Activated naive CD8-positive, alpha-beta T cell treated with anti-CD3 and anti-CD28 coated beads, Interleukin-2, amount 10 ng/mL, durations not matched to agents 7 days and 5 days (primary cell): ENCODE results near the gene CARS1. TPM values are rescaled to one million over a fixed set of nuclear protein-coding genes. Genes with fewer than 3 reads are reported as not detected.

Source experiments
- ATAC-seq: fragments of 150-1000 bp; cut with Tn5 transposase; one replicate; pipeline ENCODE4 v1.10.0; 2021; ENCODE audit warnings: low read depth, moderate library complexity
- POLR2A ChIA-PET: fragments of 350-600 bp; sonication (Branson Sonifier 250); formaldehyde crosslinking; loops from one replicate; lab custom pipeline; 2021; ENCODE audit warnings: antibody characterized with exemption; lab: Charles Lee
- DNase-seq: peaks from one replicate; pipeline ENCODE4 v3.0.0; 2021
- H3K27ac Mint-ChIP-seq: one replicate; pipeline ENCODE4 v1.8.0; 2022; ENCODE audit warnings: mild to moderate bottlenecking, mixed read lengths
- H3K27me3 Mint-ChIP-seq: one replicate; pipeline ENCODE4 v1.8.0; 2022; ENCODE audit warnings: mild to moderate bottlenecking, moderate library complexity, mixed read lengths
- H3K36me3 Mint-ChIP-seq: one replicate; pipeline ENCODE4 v1.8.0; 2021; ENCODE audit warnings: mild to moderate bottlenecking, mixed read lengths
- H3K4me1 Mint-ChIP-seq: one replicate; pipeline ENCODE4 v1.8.0; 2021; ENCODE audit warnings: mixed read lengths
- H3K4me3 Mint-ChIP-seq: one replicate; pipeline ENCODE4 v1.8.0; 2022; ENCODE audit warnings: mild to moderate bottlenecking, moderate library complexity, mixed read lengths
- H3K9me3 Mint-ChIP-seq: one replicate; pipeline ENCODE4 v1.8.0; 2021; ENCODE audit warnings: mixed read lengths
- total RNA-seq, 2 experiments: library from RNA; stranded (reverse); gene quantifications; one replicate each; pipeline ENCODE4 v1.2.3, GENCODE V29; 2021

CARS1 gene
- total RNA-seq, 2 experiments from 2014 or later = 100 to 111 TPM

DNA sequence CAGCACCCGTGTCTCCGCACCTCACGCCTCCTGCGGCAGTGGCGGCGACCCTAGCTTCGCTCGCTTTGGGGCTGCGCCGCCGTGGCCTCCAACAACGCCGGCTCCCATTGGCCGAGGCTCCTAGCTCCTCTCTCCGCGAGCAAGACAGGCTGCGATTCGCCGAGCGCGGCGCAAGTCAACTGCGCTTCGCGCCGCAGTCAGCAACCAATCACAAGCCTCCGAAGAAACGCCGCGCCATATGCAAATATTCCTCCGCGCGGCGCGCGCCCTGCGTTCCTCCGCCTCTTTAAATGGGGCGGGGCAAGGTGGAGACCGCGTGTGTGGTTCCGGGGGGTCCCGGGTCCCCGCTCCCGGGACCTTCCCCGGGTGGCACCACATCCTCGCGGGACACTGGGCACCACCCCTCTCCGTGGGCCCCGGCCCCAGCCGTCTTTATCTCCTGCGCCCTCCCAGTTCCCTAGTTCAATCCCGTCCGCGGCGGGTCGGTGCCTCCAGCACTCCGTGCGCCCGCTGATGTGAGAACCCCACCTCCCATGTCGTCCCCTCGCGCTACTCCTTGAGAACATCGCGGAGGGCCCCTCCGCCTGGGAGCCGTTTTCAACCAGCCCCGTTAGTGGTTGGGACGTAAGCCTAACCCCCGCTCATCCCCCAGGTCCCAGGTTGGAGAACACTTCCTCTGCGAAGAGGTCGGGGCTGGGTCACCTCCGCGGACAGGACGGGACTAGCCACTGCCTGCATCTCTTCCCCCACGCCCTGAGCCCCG is 64.8 kb downstream of the CARS1 start, which contains the start of gene NAP1L4:
TSS of gene NAP1L4 (minus strand) at position 96 of the 763 bp plus-strand sequence. CDS start 13,109 bp downstream, outside the sequence.
- ATAC-seq (peak; percentile 87), DNase-seq (peak; percentile 94)
- peak within 1 kb of the TSS; percentile 98 for H3K27ac Mint-ChIP-seq
- POLR2A ChIA-PET = interaction anchor here (0.8 to 8.5 kb wide), 16 partner anchors 9 to 863 kb away, joined by 3 to 303 read pairs (median 4); partner anchors contain the start of genes CARS1 and STIM1
- peaks cover 11% of the 10 kb centered on the region for H3K4me1 Mint-ChIP-seq
- no peaks in the 10 kb centered on the region for H3K9me3 Mint-ChIP-seq
- H3K36me3 Mint-ChIP-seq = peaks cover 22% of the 10 kb centered on the region
- no peaks in the 10 kb centered on the region for H3K27me3 Mint-ChIP-seq
- peak within 1 kb of the TSS; percentile 96 for H3K4me3 Mint-ChIP-seq

DNA sequence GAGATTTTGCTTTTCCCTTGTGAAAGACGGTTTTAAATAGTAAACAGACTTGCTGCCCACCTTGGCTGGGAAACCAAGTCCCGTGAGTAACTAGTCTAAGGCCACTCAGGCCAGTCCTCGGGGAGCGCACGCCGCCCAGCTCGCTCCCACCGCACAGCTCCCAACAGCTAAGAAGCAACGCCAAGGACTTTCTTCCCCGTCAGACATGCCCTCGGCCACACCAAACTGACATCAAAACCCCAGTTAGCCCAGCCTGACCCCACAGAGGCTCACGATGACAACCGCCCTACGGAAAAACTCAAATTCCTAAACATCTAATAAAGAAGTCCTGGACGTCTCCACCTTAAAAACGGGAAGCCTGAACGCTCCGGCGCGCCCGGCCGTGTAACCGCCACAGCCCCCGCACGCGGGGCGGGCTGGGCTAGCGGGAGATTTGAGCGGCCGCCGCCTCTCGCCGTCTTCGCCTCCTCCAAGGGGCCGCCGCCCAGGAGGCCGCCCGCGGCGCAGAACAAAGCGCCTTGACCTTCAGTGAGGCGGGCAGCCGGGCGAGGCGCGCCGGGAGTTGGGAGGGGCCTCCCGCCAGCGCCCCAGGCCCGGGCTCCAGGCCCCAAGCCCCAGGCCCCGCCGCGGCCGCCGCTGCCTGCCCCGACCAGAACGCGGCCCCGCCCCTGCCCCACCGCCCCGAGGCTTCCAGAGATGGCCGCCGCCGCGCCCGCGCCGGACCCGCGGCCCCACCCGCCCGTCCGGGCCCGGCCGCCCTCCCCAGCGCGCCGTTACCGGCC is 65.6 kb downstream of the CARS1 start:
- no peak for DNase-seq
- H3K4me1 Mint-ChIP-seq = peaks cover 15% of the 10 kb centered on the region

DNA sequence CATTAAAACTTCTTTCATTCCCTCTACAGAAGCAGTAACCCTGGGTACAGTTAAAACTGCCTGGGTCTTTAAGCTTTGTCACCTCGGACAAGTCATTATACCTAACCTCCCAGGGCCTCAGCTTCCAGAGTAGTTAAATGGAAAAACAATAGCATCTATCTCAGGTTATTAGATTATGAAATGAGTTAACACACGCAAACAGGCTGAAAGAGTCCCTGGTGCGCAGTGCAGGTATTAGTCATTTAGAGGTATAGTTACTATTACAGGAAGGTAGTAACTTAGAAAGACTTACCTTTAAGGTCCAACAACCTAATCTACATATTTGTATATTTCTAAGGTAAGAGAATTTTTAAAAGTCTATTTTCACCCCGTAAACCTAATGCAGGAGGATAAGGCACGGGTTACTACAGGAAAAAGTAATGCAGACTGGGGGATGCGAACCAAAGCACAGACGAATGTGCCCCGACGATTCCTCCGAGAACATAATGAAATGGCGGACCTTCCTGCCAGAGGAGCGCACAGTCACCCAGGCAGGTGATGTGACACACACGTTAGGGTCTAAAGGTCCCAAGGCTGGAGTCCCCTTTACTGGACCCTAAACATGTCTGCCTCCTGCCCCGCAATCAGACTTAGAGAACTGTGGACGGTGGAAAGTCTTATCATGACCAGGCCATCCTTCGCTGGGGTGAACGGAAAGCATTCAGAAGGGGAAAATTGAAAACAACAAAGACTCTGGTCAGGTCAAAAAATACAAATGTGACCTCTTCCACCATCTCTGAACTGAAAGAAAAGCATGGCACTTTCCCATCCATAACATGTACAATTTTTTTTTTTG is 66.4 kb downstream of the CARS1 start:
- Mint-ChIP-seq H3K4me1 (peaks cover 15% of the 10 kb centered on the region), H3K9me3 (no peaks in the 10 kb centered on the region), H3K36me3 (peaks cover 22% of the 10 kb centered on the region), H3K4me3 (peak overlapping the region; percentile 96), H3K27ac (peak overlapping the region; percentile 98), H3K27me3 (no peaks in the 10 kb centered on the region)
- no peak for ATAC-seq
- POLR2A ChIA-PET = interaction anchor here (1.4 to 8.5 kb wide), 6 partner anchors 10 to 1140 kb away, joined by 3 to 303 read pairs (median 10); partner anchors contain the start of gene CARS1
- peak; percentile 58 for DNase-seq

More for the DNA sequence above, 65.6 kb downstream of the CARS1 start:
- no peaks in the 10 kb centered on the region for H3K9me3 Mint-ChIP-seq
- H3K36me3 Mint-ChIP-seq = peaks cover 22% of the 10 kb centered on the region
- no peaks in the 10 kb centered on the region for H3K27me3 Mint-ChIP-seq
- POLR2A ChIA-PET = interaction anchor here (0.8 to 8.5 kb wide), 17 partner anchors 8 to 863 kb away, joined by 3 to 303 read pairs (median 5); partner anchors contain the start of genes CARS1 and STIM1
- H3K27ac Mint-ChIP-seq = peak overlapping the region; percentile 98
- ATAC-seq = peak; percentile 43
- H3K4me3 Mint-ChIP-seq = peak overlapping the region; percentile 96

DNA sequence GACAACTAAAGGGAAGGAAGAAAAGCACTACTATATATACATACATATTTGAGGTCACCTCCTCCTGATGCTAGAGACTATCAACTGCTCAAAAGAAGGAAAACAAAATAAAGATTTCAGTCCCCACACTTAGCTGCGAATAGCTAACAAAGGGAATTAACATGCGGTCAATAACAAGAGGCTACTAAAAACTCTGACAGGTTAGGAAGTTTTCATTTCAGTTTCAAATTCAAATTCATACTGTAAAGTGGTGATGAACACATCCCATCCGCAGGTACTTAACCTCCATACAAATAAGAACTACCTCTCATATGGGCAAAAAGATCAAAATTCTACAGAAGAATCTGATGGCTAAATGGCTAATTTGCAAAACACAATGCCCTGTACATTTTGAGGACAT is 67.7 kb downstream of the CARS1 start:
- no peaks in the 10 kb centered on the region for H3K27me3 Mint-ChIP-seq
- POLR2A ChIA-PET = interaction anchor here (1.1 to 8.5 kb wide), 6 partner anchors 8 to 1139 kb away, joined by 3 to 303 read pairs (median 8); partner anchors contain the start of gene CARS1
- H3K36me3 Mint-ChIP-seq = peaks cover 25% of the 10 kb centered on the region
- DNase-seq (no peak), ATAC-seq (no peak)
- H3K4me1 Mint-ChIP-seq = peaks cover 21% of the 10 kb centered on the region
- H3K9me3 Mint-ChIP-seq = no peaks in the 10 kb centered on the region
- H3K4me3 Mint-ChIP-seq = peak overlapping the region; percentile 96
- peak overlapping the region; percentile 98 for H3K27ac Mint-ChIP-seq

DNA sequence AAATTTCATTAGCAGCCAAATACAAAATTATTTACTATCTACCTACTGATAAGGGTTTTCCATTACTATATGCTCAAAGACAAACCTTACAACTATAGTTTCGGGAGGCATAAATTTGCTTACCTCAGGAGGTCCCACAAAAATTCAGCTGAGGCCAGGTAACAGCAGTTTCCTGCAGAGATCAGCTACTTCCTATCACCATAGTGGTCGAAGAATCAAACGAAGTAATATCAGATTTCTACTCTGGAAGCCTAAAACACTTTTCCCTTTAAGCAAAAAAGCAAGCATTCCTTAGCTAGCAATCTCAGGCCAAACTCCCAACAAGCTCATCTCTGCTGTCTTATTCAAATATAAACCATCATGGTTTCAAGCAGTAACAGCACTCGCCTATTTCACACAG is 68.2 kb downstream of the CARS1 start:
- ATAC-seq (no peak), DNase-seq (no peak)
- peaks cover 28% of the 10 kb centered on the region for H3K36me3 Mint-ChIP-seq
- H3K4me3 Mint-ChIP-seq = peak overlapping the region; percentile 96
- peaks cover 23% of the 10 kb centered on the region for H3K4me1 Mint-ChIP-seq
- POLR2A ChIA-PET = interaction anchor here (0.7 to 8.5 kb wide), 7 partner anchors 8 to 1138 kb away, joined by 3 to 303 read pairs (median 6); partner anchors contain the start of gene CARS1
- peak overlapping the region; percentile 98 for H3K27ac Mint-ChIP-seq
- no peaks in the 10 kb centered on the region for H3K9me3 Mint-ChIP-seq
- no peaks in the 10 kb centered on the region for H3K27me3 Mint-ChIP-seq

DNA sequence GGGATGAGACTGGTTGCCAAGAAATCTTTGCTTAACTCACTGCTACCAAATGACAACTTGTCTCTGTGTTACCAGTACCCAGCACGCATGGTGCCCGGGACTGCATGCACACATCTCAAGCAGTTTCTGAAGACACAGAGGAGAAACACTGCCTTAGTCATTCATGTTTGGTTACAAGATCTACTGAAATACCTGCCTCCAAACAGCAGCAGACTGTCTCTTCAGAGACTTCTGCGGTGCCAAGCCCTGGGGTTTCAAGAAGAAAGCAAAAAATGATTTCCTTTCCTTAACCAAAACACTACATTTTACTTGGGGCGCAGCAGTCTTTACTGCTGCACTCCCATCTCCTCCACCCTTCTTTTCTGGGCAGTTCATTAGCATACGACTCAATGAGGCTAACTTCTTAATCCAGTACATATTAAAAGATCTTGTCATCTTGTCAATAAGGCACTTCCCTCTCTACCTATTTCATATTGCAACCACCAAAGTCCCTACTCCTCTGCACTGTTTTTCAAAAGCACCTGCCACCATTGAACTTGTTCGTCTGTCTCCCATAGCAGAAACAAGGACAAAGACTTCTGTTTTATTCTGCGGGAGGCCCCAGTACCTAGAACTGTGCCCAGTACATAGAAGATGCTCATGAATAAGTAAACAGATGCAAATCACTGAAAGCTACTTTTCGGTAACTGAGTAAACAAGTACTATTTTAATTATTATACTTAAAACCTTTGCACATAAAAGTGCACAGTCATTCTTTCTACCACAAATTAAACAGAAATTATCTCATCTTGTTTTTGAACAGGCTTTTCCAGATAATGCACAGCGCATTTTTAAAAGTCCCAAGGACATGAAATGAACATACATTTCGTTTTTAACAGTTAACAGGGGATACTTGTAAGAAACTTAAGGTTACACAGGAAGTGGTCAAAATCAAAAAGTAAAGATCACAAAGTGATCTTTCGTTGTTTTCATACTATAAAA is 69.1 kb downstream of the CARS1 start:
- no peaks in the 10 kb centered on the region for H3K27me3 Mint-ChIP-seq
- H3K36me3 Mint-ChIP-seq = peaks cover 34% of the 10 kb centered on the region
- H3K9me3 Mint-ChIP-seq = no peaks in the 10 kb centered on the region
- DNase-seq (no peak), ATAC-seq (peak; percentile 14)
- peak overlapping the region; percentile 96 for H3K4me3 Mint-ChIP-seq
- H3K4me1 Mint-ChIP-seq = peaks cover 30% of the 10 kb centered on the region
- H3K27ac Mint-ChIP-seq = peak overlapping the region; percentile 98
- POLR2A ChIA-PET = interaction anchor here (0.7 to 8.5 kb wide), 5 partner anchors 12 to 96 kb away, joined by 3 to 303 read pairs (median 6); partner anchors contain the start of gene CARS1

DNA sequence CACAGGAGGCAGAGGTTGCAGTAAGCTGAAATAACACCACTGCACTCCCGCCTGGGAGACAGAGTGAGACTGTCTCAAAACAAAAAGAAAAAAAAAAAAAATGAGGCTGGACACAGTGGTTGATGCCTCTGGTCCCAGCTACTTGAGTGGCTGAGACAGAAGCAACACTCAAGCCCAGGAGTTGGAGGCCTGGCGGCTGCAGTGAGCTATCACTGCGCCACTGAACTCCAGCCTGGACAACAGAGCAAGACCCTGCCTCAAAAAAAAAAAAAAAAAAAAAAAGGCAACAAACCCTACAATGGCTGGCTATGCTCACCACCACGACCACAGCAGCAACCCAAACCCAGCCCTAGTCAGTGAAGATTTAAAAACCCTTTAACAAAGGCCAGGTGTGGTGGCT is 73.3 kb downstream of the CARS1 start:
- DNase-seq = no peak
- POLR2A ChIA-PET = interaction anchor here (0.7 kb wide), 2 partner anchors 8 to 10 kb away, joined by 4 to 5 read pairs; partner anchors contain the start of gene NAP1L4
- Mint-ChIP-seq H3K36me3 (peaks cover 27% of the 10 kb centered on the region), H3K9me3 (no peaks in the 10 kb centered on the region), H3K4me1 (peaks cover 43% of the 10 kb centered on the region), H3K4me3 (peak overlapping the region; percentile 14), H3K27ac (no peak overlapping the region), H3K27me3 (no peaks in the 10 kb centered on the region)
- ATAC-seq = no peak

DNA sequence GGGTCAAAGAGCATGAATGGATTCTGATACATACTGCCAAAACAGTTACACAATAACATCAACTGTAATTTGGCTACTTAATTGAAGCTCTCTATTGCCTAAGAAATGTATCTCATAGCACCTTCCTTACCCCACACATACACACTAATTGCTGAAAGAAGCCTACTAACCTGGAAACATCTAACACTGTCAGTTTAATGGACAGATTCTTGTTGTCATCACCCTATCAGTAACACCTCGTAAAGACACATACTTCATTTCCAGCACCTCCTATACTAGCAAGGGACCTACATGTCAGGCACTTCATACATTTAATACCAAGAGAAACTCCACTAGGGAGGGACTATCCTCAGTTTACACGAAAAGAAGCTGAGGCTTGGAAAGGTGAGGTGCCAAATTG is 75.0 kb downstream of the CARS1 start:
- POLR2A ChIA-PET = interaction anchor here (1.0 to 1.5 kb wide), 2 partner anchors 20 to 24 kb away, joined by 3 read pairs; no protein-coding TSS in a partner anchor

DNA sequence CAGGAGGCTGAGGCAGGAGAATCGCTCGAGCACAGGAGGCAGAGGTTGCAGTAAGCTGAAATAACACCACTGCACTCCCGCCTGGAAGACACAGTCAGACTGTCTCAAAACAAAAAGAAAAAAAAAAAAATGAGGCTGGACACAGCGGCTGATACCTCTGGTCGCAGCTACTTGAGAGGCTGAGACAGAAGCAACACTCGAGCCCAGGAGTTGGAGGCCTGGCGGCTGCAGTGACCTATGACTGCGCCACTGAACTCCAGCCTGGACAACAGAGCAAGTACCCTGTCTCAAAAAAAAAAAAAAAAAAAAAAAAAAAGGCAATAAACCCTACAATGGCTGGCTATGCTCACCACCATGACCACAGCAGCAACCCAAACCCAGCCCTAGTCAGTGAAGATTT is 76.1 kb downstream of the CARS1 start:
- H3K36me3 Mint-ChIP-seq = peaks cover 30% of the 10 kb centered on the region
- peaks cover 50% of the 10 kb centered on the region for H3K4me1 Mint-ChIP-seq
- ATAC-seq (no peak), DNase-seq (no peak)
- POLR2A ChIA-PET = interaction anchor here (0.7 to 1.8 kb wide), 4 partner anchors 9 to 536 kb away, joined by 3 to 9 read pairs (median 6); partner anchors contain the start of gene NAP1L4
- no peak overlapping the region for H3K27ac Mint-ChIP-seq
- H3K27me3 Mint-ChIP-seq = no peaks in the 10 kb centered on the region
- H3K9me3 Mint-ChIP-seq = no peaks in the 10 kb centered on the region
- H3K4me3 Mint-ChIP-seq = no peak overlapping the region

More for the DNA sequence above, 75.0 kb downstream of the CARS1 start:
- Mint-ChIP-seq H3K36me3 (peaks cover 25% of the 10 kb centered on the region), H3K27me3 (no peaks in the 10 kb centered on the region), H3K27ac (no peak overlapping the region), H3K4me1 (peaks cover 44% of the 10 kb centered on the region), H3K9me3 (no peaks in the 10 kb centered on the region), H3K4me3 (no peak overlapping the region)
- DNase-seq = no peak
- ATAC-seq = no peak

DNA sequence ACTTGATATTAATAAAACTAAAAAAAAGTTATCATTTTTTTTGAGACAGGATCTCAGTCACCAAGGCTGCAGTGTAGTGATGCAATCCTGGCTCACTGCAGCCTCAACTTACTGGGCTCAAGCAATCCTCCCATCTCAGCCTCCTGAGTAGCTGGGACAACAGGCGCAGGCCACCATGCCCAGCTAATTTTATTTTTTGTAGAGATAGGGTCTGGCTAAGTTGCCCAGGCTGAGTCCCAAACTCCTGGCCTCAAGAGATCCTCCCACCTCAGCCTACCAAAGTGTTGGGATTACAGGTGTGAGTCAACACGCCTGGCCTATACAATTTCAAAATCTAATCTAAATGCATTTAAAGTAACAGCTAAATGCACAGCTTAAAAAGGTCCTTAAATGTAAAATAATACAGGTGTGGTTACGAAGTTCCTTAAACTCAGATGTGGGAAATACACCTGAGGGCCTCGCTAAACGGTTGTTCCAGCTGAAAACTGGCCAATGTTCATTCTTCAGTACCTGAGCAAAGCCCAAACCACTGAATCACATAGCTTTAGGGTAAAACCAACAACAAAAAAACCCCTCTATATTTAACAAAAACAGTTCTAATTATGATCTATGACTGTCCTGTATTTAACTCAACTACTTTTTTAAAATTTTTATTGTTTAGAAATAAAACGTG is 76.9 kb downstream of the CARS1 start:
- no peak for ATAC-seq
- DNase-seq = no peak
- Mint-ChIP-seq H3K36me3 (peaks cover 31% of the 10 kb centered on the region), H3K4me1 (peaks cover 56% of the 10 kb centered on the region), H3K9me3 (no peaks in the 10 kb centered on the region), H3K4me3 (no peak overlapping the region), H3K27ac (no peak overlapping the region), H3K27me3 (no peaks in the 10 kb centered on the region)
- POLR2A ChIA-PET = interaction anchor here (1.2 to 1.8 kb wide), 3 partner anchors 10 to 27 kb away, joined by 3 to 9 read pairs (median 7); partner anchors contain the start of gene NAP1L4

DNA sequence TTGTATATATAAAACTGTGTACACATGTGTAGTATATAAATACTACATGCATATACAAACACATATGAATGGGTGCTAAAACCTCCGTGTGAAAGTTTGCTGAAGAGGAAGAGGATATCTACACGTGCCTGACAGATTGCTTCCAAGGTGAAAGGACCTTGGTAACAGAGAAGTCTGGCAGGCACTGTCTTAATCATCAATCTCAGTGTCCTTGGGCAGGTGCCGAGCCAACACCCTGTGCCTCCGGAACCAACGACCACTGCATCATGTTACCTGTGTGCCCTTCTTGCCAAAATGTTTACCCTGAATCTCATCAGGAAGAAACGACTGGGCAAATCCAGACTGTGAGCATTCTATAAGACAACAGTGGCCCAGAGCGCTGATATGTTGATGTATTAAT is 80.1 kb downstream of the CARS1 start:
- Mint-ChIP-seq H3K4me3 (no peak overlapping the region), H3K4me1 (peaks cover 40% of the 10 kb centered on the region), H3K27me3 (no peaks in the 10 kb centered on the region), H3K27ac (no peak overlapping the region), H3K36me3 (peaks cover 29% of the 10 kb centered on the region), H3K9me3 (no peaks in the 10 kb centered on the region)
- no peak for ATAC-seq
- no peak for DNase-seq
- POLR2A ChIA-PET = interaction anchor here (2.3 to 2.5 kb wide), 2 partner anchors 13 to 38 kb away, joined by 14 to 22 read pairs; partner anchors contain the start of gene NAP1L4
